HepG2 (cell line): ENCODE results near the gene RBM12. TPM values are rescaled to one million over a fixed set of nuclear protein-coding genes. Genes with fewer than 3 reads are reported as not detected.
A peak's percentile ranks its signal among the peaks of the same experiment; 100 is the strongest.

Experiments used
- BORCS8-MEF2B ChIP-seq: sonication (generic); formaldehyde crosslinking; IDR thresholded peaks from 2 replicates; pipeline ENCODE4 v1.8.0; 2022; ENCODE audit warnings: mild to moderate bottlenecking, missing genetic modification reagents
- DMAP1 ChIP-seq: IDR thresholded peaks from 2 replicates; pipeline ENCODE4 v1.6.1; 2016
- GFI1 ChIP-seq: sonication (generic); formaldehyde crosslinking; IDR thresholded peaks from 2 replicates; pipeline ENCODE4 v1.5.0; 2020; ENCODE audit warnings: missing genetic modification reagents, mild to moderate bottlenecking, borderline replicate concordance
- GZF1 ChIP-seq: sonication (generic); formaldehyde crosslinking; IDR thresholded peaks from 2 replicates; pipeline ENCODE4 v1.5.1; 2020; ENCODE audit warnings: mild to moderate bottlenecking, missing genetic modification reagents
- MIER3 ChIP-seq: IDR thresholded peaks from 2 replicates; pipeline ENCODE4 v1.6.1; 2016; ENCODE audit warnings: missing compliant biosample characterization, borderline replicate concordance
- MTF1 ChIP-seq: sonication (generic); formaldehyde crosslinking; IDR thresholded peaks from 2 replicates; pipeline ENCODE4 v1.5.0; 2020; ENCODE audit warnings: missing genetic modification reagents
- MTF2 ChIP-seq: sonication (generic); formaldehyde crosslinking; IDR thresholded peaks from 2 replicates; pipeline ENCODE4 v1.5.0; 2020; ENCODE audit warnings: missing genetic modification reagents, borderline replicate concordance
- NFRKB ChIP-seq: fragments of 450-650 bp; IDR thresholded peaks from 2 replicates; pipeline ENCODE4 v1.6.1; 2017
- NKX3-1 ChIP-seq: sonication (generic); formaldehyde crosslinking; IDR thresholded peaks from 2 replicates; pipeline ENCODE4 v1.5.0; 2020; ENCODE audit warnings: missing genetic modification reagents
- SCMH1 ChIP-seq: sonication (generic); formaldehyde crosslinking; IDR thresholded peaks from 2 replicates; pipeline ENCODE4 v1.9.0; 2021; ENCODE audit warnings: missing genetic modification reagents, mild to moderate bottlenecking, borderline replicate concordance
- SRY ChIP-seq: sonication (generic); formaldehyde crosslinking; IDR thresholded peaks from 2 replicates; pipeline ENCODE4 v1.8.0; 2022; ENCODE audit warnings: mild to moderate bottlenecking, missing genetic modification reagents
- TBL1XR1 ChIP-seq: fragments of 150-350 bp; IDR thresholded peaks from 2 replicates; pipeline ENCODE4 v1.6.1; 2014; ENCODE audit warnings: borderline replicate concordance, low read length; ENCODE audit not compliant: partially characterized antibody
- ZFP1 ChIP-seq: IDR thresholded peaks from 2 replicates; pipeline ENCODE4 v1.6.1; 2016
- ZNF263 ChIP-seq: sonication (generic); formaldehyde crosslinking; IDR thresholded peaks from 2 replicates; pipeline ENCODE4 v1.4.0; 2020; ENCODE audit warnings: missing genetic modification reagents
- ZNF556 ChIP-seq: sonication (generic); formaldehyde crosslinking; IDR thresholded peaks from 2 replicates; pipeline ENCODE4 v1.4.0; 2020; ENCODE audit warnings: mild to moderate bottlenecking, missing genetic modification reagents, borderline replicate concordance
- ZNF570 ChIP-seq: sonication (generic); formaldehyde crosslinking; IDR thresholded peaks from 2 replicates; pipeline ENCODE4 v1.4.0; 2020; ENCODE audit warnings: mild to moderate bottlenecking, missing genetic modification reagents, borderline replicate concordance
- ZNF772 ChIP-seq: sonication (generic); formaldehyde crosslinking; IDR thresholded peaks from 2 replicates; pipeline ENCODE4 v1.5.0; 2020; ENCODE audit warnings: mild to moderate bottlenecking, missing genetic modification reagents
- polyA plus RNA-seq, 8 experiments: library from polyadenylated mRNA; depleted of rRNA in 3 of 8; stranded (reverse) in 7 of 8; unstranded in 1 of 8; fragments of >200 nt; fragmentation: Illumina TruSeq in 4 of 8; extraction: Trizol in 4 of 8; gene quantifications; 2 replicates each; pipeline versions ENCODE4 v1.2.1 to v1.2.3, GENCODE V29; 2011 to 2016; ENCODE audit warnings: low read depth in 4 of 8, missing spikeins in 1 of 8, mixed read lengths in 1 of 8; ENCODE audit not compliant: insufficient read depth in 1 of 8
- total RNA-seq, 5 experiments: library from RNA; depleted of rRNA; stranded (reverse); fragments of >200 nt; fragmentation: Illumina TruSeq; extraction: Trizol; gene quantifications; 2 replicates each; pipeline ENCODE4 v1.2.3, GENCODE V29; 2016; ENCODE audit warnings: low read depth in 1 of 5
- TF ChIP-seq, protein P1 (sequence below): sonication (generic); formaldehyde crosslinking; IDR thresholded peaks from 2 replicates; pipeline ENCODE4 v1.4.0; 2020; ENCODE audit warnings: mild to moderate bottlenecking, missing genetic modification reagents
- TF ChIP-seq, protein P2 (sequence below): sonication (generic); formaldehyde crosslinking; IDR thresholded peaks from 2 replicates; pipeline ENCODE4 v1.8.0; 2022; ENCODE audit warnings: mild to moderate bottlenecking, missing genetic modification reagents
- TF ChIP-seq, protein P3 (sequence below): sonication (generic); formaldehyde crosslinking; IDR thresholded peaks from 2 replicates; pipeline ENCODE4 v1.4.0; 2020; ENCODE audit warnings: missing genetic modification reagents; ENCODE audit errors: not compliant biosample characterization
- TF ChIP-seq, protein P4 (sequence below): sonication (generic); formaldehyde crosslinking; IDR thresholded peaks from 2 replicates; pipeline ENCODE4 v1.8.0; 2023; ENCODE audit warnings: mild to moderate bottlenecking, missing genetic modification reagents

Gene RBM12
- total and polyA plus RNA-seq, 2 of the 13 experiments (the other 11 are each of a cell fraction or from before 2014, with no cell fraction given), result 97.9 to 104 TPM

DNA sequence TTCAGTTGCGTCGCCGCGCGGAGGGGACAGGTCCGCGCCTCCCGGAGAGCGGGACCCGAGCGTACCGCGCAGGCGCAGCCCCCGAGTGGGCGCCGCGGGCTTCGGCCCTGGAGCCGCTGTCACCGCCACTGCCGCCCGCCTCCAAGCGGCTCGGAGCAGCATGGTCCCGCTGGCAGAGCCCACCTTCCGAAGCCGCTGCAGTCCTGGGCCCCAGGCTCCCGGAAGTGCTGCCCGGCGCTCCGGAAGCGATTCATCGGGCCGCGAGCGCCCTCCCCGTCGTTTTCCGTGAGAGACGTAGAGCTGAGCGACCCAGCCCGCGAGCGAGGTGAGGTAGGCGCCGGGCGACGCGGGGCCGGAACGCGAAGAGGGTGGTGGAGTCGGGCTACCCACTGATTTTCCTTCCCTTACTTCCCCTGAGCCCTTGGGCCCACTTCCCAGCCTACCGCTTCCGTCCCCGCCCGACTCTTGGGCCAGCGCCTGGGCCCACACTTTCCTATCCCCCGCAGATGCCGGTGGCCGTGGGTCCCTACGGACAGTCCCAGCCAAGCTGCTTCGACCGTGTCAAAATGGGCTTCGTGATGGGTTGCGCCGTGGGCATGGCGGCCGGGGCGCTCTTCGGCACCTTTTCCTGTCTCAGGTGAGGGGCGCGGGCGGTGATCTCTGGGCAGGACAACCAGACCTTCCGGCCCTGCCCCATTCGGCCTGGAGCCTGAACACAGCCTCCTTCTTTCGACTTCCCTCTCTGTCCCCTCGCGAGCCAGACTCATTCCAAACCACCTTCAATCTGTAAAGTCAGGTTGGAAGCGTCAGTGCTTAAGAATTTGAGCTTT, 34.6 kb upstream of the RBM12 start, which contains the start of the genes NFS1 and ROMO1 (continued):
- TF ChIP-seq, protein P1, sequence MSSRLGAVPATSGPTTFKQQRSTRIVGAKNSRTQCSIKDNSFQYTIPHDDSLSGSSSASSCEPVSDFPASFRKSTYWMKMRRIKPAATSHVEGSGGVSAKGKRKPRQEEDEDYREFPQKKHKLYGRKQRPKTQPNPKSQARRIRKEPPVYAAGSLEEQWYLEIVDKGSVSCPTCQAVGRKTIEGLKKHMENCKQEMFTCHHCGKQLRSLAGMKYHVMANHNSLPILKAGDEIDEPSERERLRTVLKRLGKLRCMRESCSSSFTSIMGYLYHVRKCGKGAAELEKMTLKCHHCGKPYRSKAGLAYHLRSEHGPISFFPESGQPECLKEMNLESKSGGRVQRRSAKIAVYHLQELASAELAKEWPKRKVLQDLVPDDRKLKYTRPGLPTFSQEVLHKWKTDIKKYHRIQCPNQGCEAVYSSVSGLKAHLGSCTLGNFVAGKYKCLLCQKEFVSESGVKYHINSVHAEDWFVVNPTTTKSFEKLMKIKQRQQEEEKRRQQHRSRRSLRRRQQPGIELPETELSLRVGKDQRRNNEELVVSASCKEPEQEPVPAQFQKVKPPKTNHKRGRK (CRISPR knock-in tag), result no peak
- TF ChIP-seq BORCS8-MEF2B (peak; percentile 96), SRY (peak; percentile 97), ZNF570 (CRISPR knock-in tag) (peak; percentile 92; the same call in 1 of the 2 replicates), TBL1XR1 (peak; percentile 53), GZF1 (peak; percentile 39; the same call in 1 of the 2 replicates), ZFP1 (peak; percentile 92; the same call in 1 of the 2 replicates), ZNF772 (CRISPR knock-in tag) (peak; percentile 97), NKX3-1 (peak; percentile 77), SCMH1 (CRISPR knock-in tag) (no peak), NFRKB (no peak), GFI1 (CRISPR knock-in tag) (peak; percentile 90), DMAP1 (CRISPR knock-in tag) (peak; percentile 97), ZNF263 (peak; percentile 57), ZNF556 (CRISPR knock-in tag) (peak; percentile 67; the same call in 1 of the 2 replicates), MTF1 (peak; percentile 94), MIER3 (CRISPR knock-in tag) (peak; percentile 96), MTF2 (peak; percentile 94; the same call in 1 of the 2 replicates)
- TF ChIP-seq, protein P2, sequence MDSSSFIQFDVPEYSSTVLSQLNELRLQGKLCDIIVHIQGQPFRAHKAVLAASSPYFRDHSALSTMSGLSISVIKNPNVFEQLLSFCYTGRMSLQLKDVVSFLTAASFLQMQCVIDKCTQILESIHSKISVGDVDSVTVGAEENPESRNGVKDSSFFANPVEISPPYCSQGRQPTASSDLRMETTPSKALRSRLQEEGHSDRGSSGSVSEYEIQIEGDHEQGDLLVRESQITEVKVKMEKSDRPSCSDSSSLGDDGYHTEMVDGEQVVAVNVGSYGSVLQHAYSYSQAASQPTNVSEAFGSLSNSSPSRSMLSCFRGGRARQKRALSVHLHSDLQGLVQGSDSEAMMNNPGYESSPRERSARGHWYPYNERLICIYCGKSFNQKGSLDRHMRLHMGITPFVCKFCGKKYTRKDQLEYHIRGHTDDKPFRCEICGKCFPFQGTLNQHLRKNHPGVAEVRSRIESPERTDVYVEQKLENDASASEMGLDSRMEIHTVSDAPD, result no peak; the same call in 1 of the 2 replicates
- TF ChIP-seq, protein P3, sequence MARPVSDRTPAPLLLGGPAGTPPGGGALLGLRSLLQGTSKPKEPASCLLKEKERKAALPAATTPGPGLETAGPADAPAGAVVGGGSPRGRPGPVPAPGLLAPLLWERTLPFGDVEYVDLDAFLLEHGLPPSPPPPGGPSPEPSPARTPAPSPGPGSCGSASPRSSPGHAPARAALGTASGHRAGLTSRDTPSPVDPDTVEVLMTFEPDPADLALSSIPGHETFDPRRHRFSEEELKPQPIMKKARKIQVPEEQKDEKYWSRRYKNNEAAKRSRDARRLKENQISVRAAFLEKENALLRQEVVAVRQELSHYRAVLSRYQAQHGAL (CRISPR knock-in tag), result peak; percentile 82
- TF ChIP-seq, protein P4, sequence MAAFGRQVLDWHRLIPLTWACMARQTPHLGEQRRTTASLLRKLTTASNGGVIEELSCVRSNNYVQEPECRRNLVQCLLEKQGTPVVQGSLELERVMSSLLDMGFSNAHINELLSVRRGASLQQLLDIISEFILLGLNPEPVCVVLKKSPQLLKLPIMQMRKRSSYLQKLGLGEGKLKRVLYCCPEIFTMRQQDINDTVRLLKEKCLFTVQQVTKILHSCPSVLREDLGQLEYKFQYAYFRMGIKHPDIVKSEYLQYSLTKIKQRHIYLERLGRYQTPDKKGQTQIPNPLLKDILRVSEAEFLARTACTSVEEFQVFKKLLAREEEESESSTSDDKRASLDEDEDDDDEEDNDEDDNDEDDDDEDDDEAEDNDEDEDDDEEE (CRISPR knock-in tag), result peak; percentile 65; the same call in 1 of the 2 replicates
